ENCODE results near the gene U2AF2.

DNA sequence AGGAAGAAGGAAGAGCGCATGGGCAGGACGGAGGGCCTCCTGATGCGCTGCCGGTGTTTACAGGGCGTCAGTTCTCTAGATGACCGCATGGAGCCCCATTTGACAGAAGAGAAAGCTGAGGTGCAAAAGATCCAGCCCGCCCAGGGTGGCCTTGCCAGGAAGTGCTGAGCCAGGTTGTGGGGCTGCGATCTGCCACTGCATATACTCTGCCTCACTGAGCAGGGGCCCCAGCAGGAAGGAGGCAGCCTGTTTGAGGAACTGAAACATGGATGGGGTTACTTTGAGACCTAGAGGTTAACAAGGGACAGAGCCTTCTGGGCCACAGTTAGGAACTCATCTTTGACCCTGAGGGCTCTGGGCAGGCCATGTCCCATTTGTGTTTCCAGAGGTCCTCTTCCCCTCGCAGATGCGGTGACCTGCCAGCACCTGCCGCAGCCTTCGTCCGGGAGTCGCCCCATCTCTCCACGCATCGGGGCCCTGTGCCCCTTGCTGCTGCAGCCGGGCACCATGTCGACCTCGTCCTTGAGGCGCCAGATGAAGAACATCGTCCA, 23.4 kb downstream of the U2AF2 start:
- TF ChIP-seq, protein P1, sequence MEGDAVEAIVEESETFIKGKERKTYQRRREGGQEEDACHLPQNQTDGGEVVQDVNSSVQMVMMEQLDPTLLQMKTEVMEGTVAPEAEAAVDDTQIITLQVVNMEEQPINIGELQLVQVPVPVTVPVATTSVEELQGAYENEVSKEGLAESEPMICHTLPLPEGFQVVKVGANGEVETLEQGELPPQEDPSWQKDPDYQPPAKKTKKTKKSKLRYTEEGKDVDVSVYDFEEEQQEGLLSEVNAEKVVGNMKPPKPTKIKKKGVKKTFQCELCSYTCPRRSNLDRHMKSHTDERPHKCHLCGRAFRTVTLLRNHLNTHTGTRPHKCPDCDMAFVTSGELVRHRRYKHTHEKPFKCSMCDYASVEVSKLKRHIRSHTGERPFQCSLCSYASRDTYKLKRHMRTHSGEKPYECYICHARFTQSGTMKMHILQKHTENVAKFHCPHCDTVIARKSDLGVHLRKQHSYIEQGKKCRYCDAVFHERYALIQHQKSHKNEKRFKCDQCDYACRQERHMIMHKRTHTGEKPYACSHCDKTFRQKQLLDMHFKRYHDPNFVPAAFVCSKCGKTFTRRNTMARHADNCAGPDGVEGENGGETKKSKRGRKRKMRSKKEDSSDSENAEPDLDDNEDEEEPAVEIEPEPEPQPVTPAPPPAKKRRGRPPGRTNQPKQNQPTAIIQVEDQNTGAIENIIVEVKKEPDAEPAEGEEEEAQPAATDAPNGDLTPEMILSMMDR (IDR thresholded peaks at IDR 0.05): no peak
- TF ChIP-seq POLR2A (IDR thresholded peaks at IDR 0.05): no peak
